Breast epithelium (tissue), 4 donors: ENCODE data around the gene DST. TPM values are rescaled to one million over a fixed set of nuclear protein-coding genes. Genes with fewer than 3 reads are reported as not detected.

ENCODE experiments used
- DNase-seq, 2 donors: peaks; one replicate each; pipeline ENCODE4 v3.0.0-alpha.2; 2019; ENCODE audit warnings: low spot score in 2 of 2
- H3K27ac ChIP-seq, 2 donors: fragments of 200-600 bp; sonication (generic) in 1 of 2; one replicate each; pipeline ENCODE4 v1.5.1; 2016 to 2019; ENCODE audit warnings: mild to moderate bottlenecking in 1 of 2
- H3K27me3 ChIP-seq, 2 donors: fragments of 200-600 bp; sonication (generic) in 1 of 2; one replicate each; pipeline versions ENCODE4 v1.5.1 to v1.6.0; 2017 to 2019; ENCODE audit warnings: control low read depth in 1 of 2, mild to moderate bottlenecking in 1 of 2
- H3K36me3 ChIP-seq: fragments of 200-600 bp; one replicate; pipeline ENCODE4 v1.5.1; 2019
- H3K4me1 ChIP-seq, 2 donors: fragments of 200-600 bp; sonication (generic); one replicate each; pipeline ENCODE4 v1.5.1; 2016 to 2019; ENCODE audit warnings: control low read depth in 1 of 2
- H3K4me3 ChIP-seq, 3 donors: fragments of 200-600 bp; sonication (generic); 1 replicate in 2 of 3; 2 replicates in 1 of 3; pipeline ENCODE4 v1.5.1; 2016 to 2019; ENCODE audit warnings: mild to moderate bottlenecking in 3 of 3, moderate library complexity in 2 of 3
- H3K9me3 ChIP-seq, 2 donors: fragments of 200-600 bp; sonication (generic) in 1 of 2; one replicate each; pipeline ENCODE4 v1.5.1; 2016 to 2019; ENCODE audit warnings: control low read depth in 1 of 2
- CTCF ChIP-seq, 3 donors: fragments of 450-650 bp; IDR thresholded peaks; one replicate each; pipeline ENCODE4 v1.5.1; 2016 to 2017; ENCODE audit warnings: antibody characterized with exemption in 3 of 3, mild to moderate bottlenecking in 3 of 3, moderate library complexity in 3 of 3
- POLR2A ChIP-seq: fragments of 450-650 bp; IDR thresholded peaks from one replicate; pipeline ENCODE4 v1.6.1; 2016; ENCODE audit warnings: antibody characterized with exemption, mild to moderate bottlenecking, moderate library complexity
- POLR2AphosphoS5 ChIP-seq, 3 donors: sonication (generic); formaldehyde crosslinking; IDR thresholded peaks; one replicate each; pipeline ENCODE4 v1.6.1; 2017; ENCODE audit warnings: antibody characterized with exemption in 3 of 3
- intact Hi-C: fragments of 100-400 bp; cut with DNase I; formaldehyde crosslinking; loops from one replicate; pipeline ENCODE4 v1.15.1; 2023; ENCODE audit warnings: low total_unique reads
- total RNA-seq, 3 donors: library from RNA; depleted of rRNA; stranded (reverse); fragments of >200 nt; gene quantifications; one replicate each; pipeline ENCODE4 v1.1.0, GENCODE V29; 2016

Gene DST
- total RNA-seq, 3 donors from 2014 or later = 272 to 1,354 (median 700) TPM

GRCh38 chr6:56489559-56489958, 153.1 kb downstream of the DST start:
- intact Hi-C loops = no loop called here
- no peaks in the 10 kb centered on the region for H3K4me1 ChIP-seq

GRCh38 chr6:56488281-56488680, 154.4 kb downstream of the DST start:
- intact Hi-C loops = no loop called here
- no peak overlapping the region for H3K4me3 ChIP-seq
- no peaks in the 10 kb centered on the region for H3K36me3 ChIP-seq
- DNase-seq = no peak
- H3K27me3 ChIP-seq = no peaks in the 10 kb centered on the region
- no peak overlapping the region for H3K27ac ChIP-seq
- no peaks in the 10 kb centered on the region for H3K4me1 ChIP-seq
- TF ChIP-seq POLR2AphosphoS5 (IDR thresholded peaks at IDR 0.05) (no peak), POLR2A (no peak), CTCF (IDR thresholded peaks at IDR 0.05) (no peak)
- no peaks in the 10 kb centered on the region for H3K9me3 ChIP-seq

More at GRCh38 chr6:56489559-56489958, 153.1 kb downstream of the DST start:
- Histone ChIP-seq H3K27ac (no peak overlapping the region), H3K36me3 (no peaks in the 10 kb centered on the region), H3K9me3 (no peaks in the 10 kb centered on the region), H3K4me3 (no peak overlapping the region), H3K27me3 (no peaks in the 10 kb centered on the region)
- no peak for TF ChIP-seq POLR2A
- no peak for DNase-seq

GRCh38 chr6:56486681-56487080, 156.0 kb downstream of the DST start:
- H3K9me3 ChIP-seq = no peaks in the 10 kb centered on the region
- intact Hi-C loops = no loop called here
- no peaks in the 10 kb centered on the region for H3K27me3 ChIP-seq
- no peak overlapping the region for H3K27ac ChIP-seq
- H3K4me1 ChIP-seq = no peaks in the 10 kb centered on the region
- TF ChIP-seq POLR2AphosphoS5 (IDR thresholded peaks at IDR 0.05) (no peak), CTCF (IDR thresholded peaks at IDR 0.05) (no peak), POLR2A (no peak)
- DNase-seq = no peak
- no peaks in the 10 kb centered on the region for H3K36me3 ChIP-seq
- H3K4me3 ChIP-seq = no peak overlapping the region

- intact Hi-C loops = no loop called here
- no peaks in the 10 kb centered on the region for H3K36me3 ChIP-seq
- TF ChIP-seq POLR2AphosphoS5 (IDR thresholded peaks at IDR 0.05) (no peak), POLR2A (no peak), CTCF (IDR thresholded peaks at IDR 0.05) (no peak)
- no peak for DNase-seq
- no peaks in the 10 kb centered on the region for H3K27me3 ChIP-seq
- H3K4me3 ChIP-seq = no peak overlapping the region
- H3K9me3 ChIP-seq = no peaks in the 10 kb centered on the region
- H3K27ac ChIP-seq = peak overlapping the region in 1 of 2 donors; percentile 34
- no peaks in the 10 kb centered on the region for H3K4me1 ChIP-seq
Observed at GRCh38 chr6:56484669-56485068, 158.0 kb downstream of the DST start.

GRCh38 chr6:56483929-56484328, 158.8 kb downstream of the DST start:
- H3K4me3 ChIP-seq = no peak overlapping the region
- intact Hi-C loops = no loop called here
- H3K27me3 ChIP-seq = no peaks in the 10 kb centered on the region
- no peak for DNase-seq
- H3K9me3 ChIP-seq = no peaks in the 10 kb centered on the region
- no peaks in the 10 kb centered on the region for H3K36me3 ChIP-seq
- TF ChIP-seq POLR2AphosphoS5 (IDR thresholded peaks at IDR 0.05) = no peak
- no peak for TF ChIP-seq POLR2A
- no peak for TF ChIP-seq CTCF (IDR thresholded peaks at IDR 0.05)
- no peak overlapping the region for H3K27ac ChIP-seq
- H3K4me1 ChIP-seq = no peaks in the 10 kb centered on the region

GRCh38 chr6:56482525-56482924, 160.2 kb downstream of the DST start:
- peaks cover 2% of the 10 kb centered on the region for H3K36me3 ChIP-seq
- DNase-seq = no peak
- intact Hi-C loops = no loop called here
- TF ChIP-seq POLR2AphosphoS5 (IDR thresholded peaks at IDR 0.05) (no peak), CTCF (IDR thresholded peaks at IDR 0.05) (no peak), POLR2A (no peak)
- H3K9me3 ChIP-seq = no peaks in the 10 kb centered on the region
- no peak overlapping the region for H3K27ac ChIP-seq
- no peaks in the 10 kb centered on the region for H3K27me3 ChIP-seq
- no peak overlapping the region for H3K4me3 ChIP-seq
- no peaks in the 10 kb centered on the region for H3K4me1 ChIP-seq
